IPS-NIHi11 (cell line): Measurements from ENCODE around the gene PTX3.

Experiments used
- DNase-seq: peaks from one replicate; pipeline ENCODE4 v3.0.0; 2012; ENCODE audit warnings: mixed read lengths, low spot score

Gene PTX3

DNA sequence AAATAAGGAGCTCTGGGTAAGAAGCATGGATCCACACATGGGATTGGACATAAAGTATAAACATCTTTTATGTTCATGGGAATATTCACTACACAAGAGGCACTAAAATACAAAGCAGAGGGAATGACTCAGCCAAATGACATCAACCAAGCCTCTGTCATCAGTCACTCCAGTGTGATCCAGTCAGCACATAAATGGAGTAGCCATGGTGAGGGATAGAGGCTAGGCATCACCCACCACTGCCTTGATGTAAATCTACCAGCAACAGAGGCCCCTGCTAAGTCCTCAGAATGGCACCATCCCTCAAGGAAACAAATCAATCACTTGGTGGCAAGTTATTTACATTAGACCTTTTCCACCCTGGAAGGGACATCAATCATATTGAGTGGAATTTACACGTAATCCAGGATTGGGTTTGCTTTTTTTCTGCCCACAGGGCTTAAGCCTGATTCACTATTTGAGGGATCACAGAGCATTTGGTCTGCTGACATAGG, 39.3 kb downstream of the PTX3 start:
- DNase-seq, result no peak

DNA sequence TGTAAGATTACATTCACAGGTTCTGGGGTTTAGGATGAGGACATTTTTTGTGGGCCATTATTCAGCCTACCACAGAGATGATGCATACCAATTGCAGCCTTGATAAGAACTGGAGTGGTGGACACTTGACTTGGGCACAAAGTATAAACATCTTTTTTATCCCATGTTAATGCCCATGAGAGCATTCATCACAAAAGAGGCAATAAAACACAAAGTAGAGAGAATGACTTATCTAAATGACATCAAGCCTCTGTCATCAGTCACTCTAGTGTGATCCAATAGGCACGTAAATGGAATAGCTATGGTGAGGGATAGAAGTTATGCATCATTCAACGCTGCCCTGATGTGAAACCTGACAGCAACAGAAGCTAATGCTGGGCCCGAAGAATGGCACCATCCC, 40.8 kb downstream of the PTX3 start:
- no peak for DNase-seq

DNA sequence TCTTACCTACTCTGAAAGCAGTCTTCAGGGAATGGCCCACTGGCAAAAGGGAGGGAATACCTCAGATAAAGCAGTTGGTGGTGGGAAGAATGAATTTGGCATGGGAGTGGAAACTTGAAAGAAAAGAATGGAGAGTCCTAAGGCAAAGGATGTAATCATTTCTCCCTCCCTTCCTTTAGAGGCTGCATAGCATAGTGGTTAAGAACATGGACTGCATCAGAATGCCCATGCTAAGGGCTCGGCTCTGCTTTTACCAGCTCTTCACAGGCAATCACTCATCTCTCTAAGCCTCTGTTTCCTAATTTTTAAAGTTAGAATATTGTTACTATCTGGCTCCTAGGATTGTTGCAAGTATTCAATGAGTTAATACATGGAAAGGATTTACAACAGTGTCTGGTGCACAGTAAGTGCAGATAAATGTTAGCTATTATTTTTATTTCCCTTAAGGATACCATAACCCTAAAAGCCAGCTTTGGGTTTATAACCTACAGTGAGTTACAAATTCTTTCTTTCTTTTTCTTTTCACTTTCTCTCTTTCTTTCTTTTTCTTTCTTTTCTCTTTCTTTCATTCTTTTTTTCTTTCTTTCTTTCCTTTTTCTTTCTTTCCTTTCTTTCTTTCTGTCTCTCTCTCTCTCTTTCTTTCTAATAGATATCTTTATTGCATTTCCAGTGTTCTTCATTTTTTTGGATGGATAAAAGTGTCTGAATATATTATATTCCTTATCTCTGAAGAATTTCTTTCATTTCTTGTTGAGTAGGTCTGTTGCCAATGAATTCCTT, 43.0 kb downstream of the PTX3 start:
- DNase-seq, result no peak

DNA sequence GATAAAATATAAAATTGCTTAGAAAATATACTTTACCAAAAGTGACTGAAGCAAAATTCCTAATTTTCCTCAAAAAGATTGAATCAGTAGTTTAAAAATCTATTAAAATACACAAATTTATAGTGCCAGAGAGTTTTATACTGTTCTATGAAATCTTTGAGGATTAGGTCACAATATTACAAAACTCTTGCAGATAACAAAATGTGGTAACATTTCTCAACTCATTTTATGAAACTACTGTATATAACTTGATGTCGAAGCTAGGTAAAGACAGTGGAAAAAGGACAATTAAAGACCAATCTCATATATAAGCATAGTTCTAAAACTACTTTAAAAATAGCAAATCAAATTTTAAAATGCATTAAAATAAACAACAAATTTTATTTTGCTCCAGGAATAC, 50.7 kb downstream of the PTX3 start:
- no peak for DNase-seq

DNA sequence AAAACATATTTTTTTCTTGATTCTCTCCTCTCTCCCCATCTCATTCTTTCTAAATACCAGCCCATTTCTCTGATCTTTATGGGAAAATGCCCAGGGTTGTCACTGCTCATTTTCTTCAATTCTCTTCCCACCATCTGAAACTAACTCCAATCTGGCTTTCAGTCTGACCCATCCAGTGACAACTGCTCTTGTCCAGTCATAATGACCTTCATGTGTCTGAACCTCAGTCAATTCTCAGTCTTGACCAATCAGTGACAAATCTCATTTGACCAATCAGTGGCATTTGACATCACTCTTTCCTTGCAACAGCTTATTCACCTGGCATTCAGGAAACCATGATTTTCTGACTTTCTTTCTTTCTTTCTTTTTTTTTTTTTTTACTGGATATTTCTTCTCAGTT, 51.5 kb downstream of the PTX3 start:
- DNase-seq, result no peak

DNA sequence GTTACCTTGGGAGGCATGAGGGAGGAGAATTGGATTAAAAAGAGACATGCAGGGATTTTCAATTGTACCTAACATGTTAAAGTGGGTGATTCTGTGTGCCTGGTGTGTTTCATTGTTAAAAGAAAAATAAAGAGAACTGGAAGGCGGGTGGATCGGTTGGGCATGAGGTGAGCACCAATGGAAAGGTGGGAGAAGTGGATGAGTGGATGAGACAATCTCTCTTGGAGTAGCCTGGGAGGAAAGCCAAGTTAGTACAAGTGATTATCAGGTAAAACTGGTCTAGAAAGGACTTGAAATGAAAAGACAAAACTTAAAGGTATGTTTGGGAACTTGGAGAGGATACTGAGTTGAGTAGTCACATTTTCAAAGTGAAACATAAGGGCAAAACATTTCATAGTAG, 54.5 kb downstream of the PTX3 start:
- DNase-seq, result no peak
